ENCODE data around the gene NMUR2. TPM values are rescaled to one million over a fixed set of nuclear protein-coding genes. Genes with fewer than 3 reads are reported as not detected.

NMUR2 gene
- total RNA-seq, 1 donor from 2014 or later, result not detected

- Histone ChIP-seq H3K27me3 (ENCODE audit: control insufficient read depth in 3 of 3, insufficient read depth in 3 of 3, low read length in 3 of 3) (no peaks in the 10 kb centered on the region), H3K9me3 (ENCODE audit: control insufficient read depth in 3 of 3, low read length in 3 of 3) (no peaks in the 10 kb centered on the region), H3K27ac (ENCODE audit: low read depth, low read length) (no peak overlapping the region), H3K4me3 (ENCODE audit: low read length in 3 of 3) (no peak overlapping the region), H3K4me1 (ENCODE audit: control insufficient read depth in 3 of 3, insufficient read depth in 3 of 3, low read length in 3 of 3) (no peaks in the 10 kb centered on the region), H3K9ac (ENCODE audit: low read depth in 1 of 3, low read length in 3 of 3) (no peak overlapping the region), H3K36me3 (ENCODE audit: control insufficient read depth in 3 of 3, insufficient read depth in 3 of 3, low read length in 3 of 3) (no peaks in the 10 kb centered on the region)
Observed at GRCh38 chr5:152355061-152355460, 50.0 kb downstream of the NMUR2 start.

GRCh38 chr5:152353001-152353400, 52.1 kb downstream of the NMUR2 start:
- Histone ChIP-seq H3K4me1 (ENCODE audit: control insufficient read depth in 3 of 3, insufficient read depth in 3 of 3, low read length in 3 of 3) (no peaks in the 10 kb centered on the region), H3K9ac (ENCODE audit: low read depth in 1 of 3, low read length in 3 of 3) (no peak overlapping the region), H3K36me3 (ENCODE audit: control insufficient read depth in 3 of 3, insufficient read depth in 3 of 3, low read length in 3 of 3) (no peaks in the 10 kb centered on the region), H3K27me3 (ENCODE audit: control insufficient read depth in 3 of 3, insufficient read depth in 3 of 3, low read length in 3 of 3) (no peaks in the 10 kb centered on the region), H3K27ac (ENCODE audit: low read depth, low read length) (no peak overlapping the region), H3K4me3 (ENCODE audit: low read length in 3 of 3) (no peak overlapping the region), H3K9me3 (ENCODE audit: control insufficient read depth in 3 of 3, low read length in 3 of 3) (no peaks in the 10 kb centered on the region)

GRCh38 chr5:152349683-152350526, 55.2 kb downstream of the NMUR2 start:
- Histone ChIP-seq H3K27me3 (ENCODE audit: control insufficient read depth in 3 of 3, insufficient read depth in 3 of 3, low read length in 3 of 3) (no peaks in the 10 kb centered on the region), H3K4me3 (ENCODE audit: low read length in 3 of 3) (no peak overlapping the region), H3K27ac (ENCODE audit: low read depth, low read length) (no peak overlapping the region), H3K4me1 (ENCODE audit: control insufficient read depth in 3 of 3, insufficient read depth in 3 of 3, low read length in 3 of 3) (no peaks in the 10 kb centered on the region), H3K9me3 (ENCODE audit: control insufficient read depth in 3 of 3, low read length in 3 of 3) (no peaks in the 10 kb centered on the region), H3K9ac (ENCODE audit: low read depth in 1 of 3, low read length in 3 of 3) (no peak overlapping the region), H3K36me3 (ENCODE audit: control insufficient read depth in 3 of 3, insufficient read depth in 3 of 3, low read length in 3 of 3) (no peaks in the 10 kb centered on the region)

Data from skeletal muscle tissue (tissue), 4 donors.